ENCODE data around the gene SERTAD3. TPM values are rescaled to one million over a fixed set of nuclear protein-coding genes. Genes with fewer than 3 reads are reported as not detected.
"Not testable (repeated sequence)": the region's sequence is repeated elsewhere in the genome, so short reads cannot be mapped to it uniquely, and the experiment has no call there.

SERTAD3 gene
- total and polyA plus RNA-seq, 4 donors, result 28.9 to 37.5 (median 33.8) TPM

DNA sequence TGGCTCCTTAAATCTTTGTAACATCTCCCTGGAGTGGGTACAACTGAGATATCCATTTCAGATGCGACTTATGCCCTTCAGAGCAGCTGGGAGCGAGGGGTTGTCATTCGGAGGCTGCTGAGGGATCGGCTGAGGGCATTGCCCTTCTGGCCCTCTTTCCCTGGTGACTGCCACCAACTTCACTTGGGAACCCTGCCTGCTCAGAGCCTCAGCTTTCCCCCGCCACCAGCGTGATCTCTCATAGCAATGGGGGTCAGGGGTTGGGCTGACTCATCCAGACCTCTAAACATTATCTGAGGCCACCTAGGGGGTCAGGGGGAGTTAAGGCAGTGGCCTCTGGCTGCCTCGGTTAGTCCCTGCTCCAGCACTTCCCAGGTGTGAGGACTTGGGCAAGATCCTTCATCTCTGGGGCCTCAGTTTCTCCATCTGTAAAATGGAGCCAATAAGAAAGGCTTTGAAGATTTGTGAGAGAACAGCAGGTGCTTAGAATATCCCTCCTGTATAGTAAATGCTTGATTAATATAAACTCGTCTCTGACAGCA is 32.1 kb downstream of the SERTAD3 start:
- H3K9ac ChIP-seq (ENCODE audit: insufficient read depth in 1 of 2, low read length in 2 of 2), result no peak overlapping the region
- H3K4me3 ChIP-seq, result peak overlapping the region; percentile 24

DNA sequence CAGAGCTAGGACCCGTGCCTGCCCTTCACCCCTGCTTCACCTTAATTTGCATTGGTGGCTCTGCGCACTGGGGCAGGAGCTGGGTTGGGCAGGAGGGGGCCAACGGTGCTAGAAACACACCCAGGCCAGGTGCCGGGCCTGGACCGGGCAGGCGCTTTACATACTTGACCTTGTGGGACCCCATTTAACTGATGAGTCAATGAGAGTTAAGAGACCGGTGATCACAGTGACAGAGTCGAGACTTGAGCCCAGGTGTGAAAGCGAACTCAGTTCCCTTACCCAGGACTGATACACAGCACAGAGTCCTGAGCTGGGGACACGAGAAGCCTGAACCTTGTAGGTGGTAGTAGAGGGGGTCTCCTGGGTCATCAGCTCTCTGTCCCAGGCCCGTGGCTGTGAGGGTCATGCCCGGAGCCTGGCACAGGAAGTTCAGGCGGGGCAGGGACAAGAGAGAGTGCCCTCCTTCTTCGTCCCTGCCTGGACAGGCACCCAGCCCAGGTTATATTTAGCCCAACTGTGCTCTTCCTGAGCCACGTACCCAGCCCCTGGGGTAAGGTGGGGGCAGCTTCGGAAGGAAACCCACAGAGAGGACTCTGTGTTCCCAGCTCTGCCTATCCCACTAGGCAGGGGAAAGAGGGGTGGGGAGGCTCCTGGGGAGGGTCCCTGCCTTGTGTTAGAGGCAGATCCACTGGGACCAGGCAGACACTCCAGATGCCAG is 32.9 kb downstream of the SERTAD3 start:
- Histone ChIP-seq H3K4me3 (peak overlapping the region; percentile 10), H3K9me3 (ENCODE audit: control insufficient read depth in 4 of 4, insufficient read depth in 3 of 4, low read length in 3 of 4) (no peaks in the 10 kb centered on the region), H3K36me3 (ENCODE audit: control insufficient read depth in 4 of 4, insufficient read depth in 4 of 4, low read length in 4 of 4) (peaks cover 0 to 5% (median 0%) of the 10 kb centered on the region in 4 donors), H3K4me1 (ENCODE audit: control insufficient read depth in 5 of 5, insufficient read depth in 5 of 5, low read length in 5 of 5) (peaks cover 2 to 15% (median 5%) of the 10 kb centered on the region in 5 donors), H3K9ac (ENCODE audit: insufficient read depth in 1 of 2, low read length in 2 of 2) (no peak overlapping the region), H3K27ac (ENCODE audit: low read depth in 1 of 2, low read length in 1 of 2) (peak overlapping the region; percentile 64 to 79), H3K27me3 (ENCODE audit: control insufficient read depth in 3 of 3, insufficient read depth in 3 of 3, low read length in 2 of 3) (no peaks in the 10 kb centered on the region)
- DNase-seq, result peak in 1 of 3 donors; percentile 25
- 33 to 44% methylated on average over 16 of the region's 16 CpGs for WGBS, 2 donors
- no peak for TF ChIP-seq CTCF (IDR thresholded peaks at IDR 0.05; ENCODE audit: control extremely low read depth, extremely low read depth)
- no peak for ATAC-seq (ENCODE audit: insufficient read depth, low FRiP score)

More for the DNA sequence above, 32.1 kb downstream of the SERTAD3 start:
- no peak for TF ChIP-seq CTCF (IDR thresholded peaks at IDR 0.05; ENCODE audit: control extremely low read depth, extremely low read depth)
- no peaks in the 10 kb centered on the region for H3K9me3 ChIP-seq (ENCODE audit: control insufficient read depth in 4 of 4, insufficient read depth in 3 of 4, low read length in 3 of 4)
- no peaks in the 10 kb centered on the region for H3K27me3 ChIP-seq (ENCODE audit: control insufficient read depth in 3 of 3, insufficient read depth in 3 of 3, low read length in 2 of 3)
- H3K36me3 ChIP-seq (ENCODE audit: control insufficient read depth in 4 of 4, insufficient read depth in 4 of 4, low read length in 4 of 4), result peaks cover 0 to 3% (median 0%) of the 10 kb centered on the region in 4 donors
- ATAC-seq (ENCODE audit: insufficient read depth, low FRiP score) (no peak), DNase-seq (no peak)
- H3K27ac ChIP-seq (ENCODE audit: low read depth in 1 of 2, low read length in 1 of 2), result peak overlapping the region; percentile 64 to 79
- peaks cover 4 to 16% (median 5%) of the 10 kb centered on the region in 5 donors for H3K4me1 ChIP-seq (ENCODE audit: control insufficient read depth in 5 of 5, insufficient read depth in 5 of 5, low read length in 5 of 5)
- 66 to 74% methylated on average over 8 of the region's 8 CpGs for WGBS, 2 donors

GRCh38 chr19:40410030-40410389 is 34.1 kb downstream of the SERTAD3 start:
- DNase-seq, result no peak
- 58 to 61% methylated on average over 9 of the region's 9 CpGs for WGBS, 2 donors
- H3K27ac ChIP-seq (ENCODE audit: low read depth in 1 of 2, low read length in 1 of 2), result no peak overlapping the region

GRCh38 chr19:40408598-40408925 is 35.6 kb downstream of the SERTAD3 start:
- not testable (repeated sequence) for H3K4me1 ChIP-seq (ENCODE audit: control insufficient read depth in 5 of 5, insufficient read depth in 5 of 5, low read length in 5 of 5); H3K4me3 ChIP-seq; H3K36me3 ChIP-seq (ENCODE audit: control insufficient read depth in 4 of 4, insufficient read depth in 4 of 4, low read length in 4 of 4); ATAC-seq (ENCODE audit: insufficient read depth, low FRiP score); H3K27me3 ChIP-seq (ENCODE audit: control insufficient read depth in 3 of 3, insufficient read depth in 3 of 3, low read length in 2 of 3); H3K27ac ChIP-seq (ENCODE audit: low read depth in 1 of 2, low read length in 1 of 2); DNase-seq; H3K9me3 ChIP-seq (ENCODE audit: control insufficient read depth in 4 of 4, insufficient read depth in 3 of 4, low read length in 3 of 4); H3K9ac ChIP-seq (ENCODE audit: insufficient read depth in 1 of 2, low read length in 2 of 2)
- WGBS, 2 donors, result 83 to 85% methylated on average over 8 of the region's 8 CpGs

More at GRCh38 chr19:40410030-40410389, 34.1 kb downstream of the SERTAD3 start:
- Histone ChIP-seq H3K9me3 (ENCODE audit: control insufficient read depth in 4 of 4, insufficient read depth in 3 of 4, low read length in 3 of 4) (no peaks in the 10 kb centered on the region), H3K27me3 (ENCODE audit: control insufficient read depth in 3 of 3, insufficient read depth in 3 of 3, low read length in 2 of 3) (no peaks in the 10 kb centered on the region), H3K4me1 (ENCODE audit: control insufficient read depth in 5 of 5, insufficient read depth in 5 of 5, low read length in 5 of 5) (peaks cover 2 to 14% (median 5%) of the 10 kb centered on the region in 5 donors), H3K4me3 (no peak overlapping the region), H3K9ac (ENCODE audit: insufficient read depth in 1 of 2, low read length in 2 of 2) (no peak overlapping the region), H3K36me3 (ENCODE audit: control insufficient read depth in 4 of 4, insufficient read depth in 4 of 4, low read length in 4 of 4) (peaks cover 0 to 5% (median 0%) of the 10 kb centered on the region in 4 donors)
- ATAC-seq (ENCODE audit: insufficient read depth, low FRiP score), result no peak
- TF ChIP-seq CTCF (IDR thresholded peaks at IDR 0.05; ENCODE audit: control extremely low read depth, extremely low read depth), result no peak

Data from lung (tissue), 12 donors.